Suppressor macrophage treated with lipopolysaccharide for 1 hour (primary cell): ENCODE measurements around the gene RNPS1.

Source experiments
- DNase-seq, 3 donors: peaks; one replicate each; pipeline ENCODE4 v3.0.0-alpha.2; 2020 to 2022

The RNPS1 gene

GRCh38 chr16:2210386-2211365 is 57.2 kb downstream of the RNPS1 start, which contains the start of gene BRICD5:
BRICD5 (minus strand) TSS chr16:2210863; CDS start chr16:2210833, 30 bp downstream.
- no peak for DNase-seq

- DNase-seq: no peak
Measured at GRCh38 chr16:2210009-2210332, 58.0 kb downstream of the RNPS1 start.

DNA sequence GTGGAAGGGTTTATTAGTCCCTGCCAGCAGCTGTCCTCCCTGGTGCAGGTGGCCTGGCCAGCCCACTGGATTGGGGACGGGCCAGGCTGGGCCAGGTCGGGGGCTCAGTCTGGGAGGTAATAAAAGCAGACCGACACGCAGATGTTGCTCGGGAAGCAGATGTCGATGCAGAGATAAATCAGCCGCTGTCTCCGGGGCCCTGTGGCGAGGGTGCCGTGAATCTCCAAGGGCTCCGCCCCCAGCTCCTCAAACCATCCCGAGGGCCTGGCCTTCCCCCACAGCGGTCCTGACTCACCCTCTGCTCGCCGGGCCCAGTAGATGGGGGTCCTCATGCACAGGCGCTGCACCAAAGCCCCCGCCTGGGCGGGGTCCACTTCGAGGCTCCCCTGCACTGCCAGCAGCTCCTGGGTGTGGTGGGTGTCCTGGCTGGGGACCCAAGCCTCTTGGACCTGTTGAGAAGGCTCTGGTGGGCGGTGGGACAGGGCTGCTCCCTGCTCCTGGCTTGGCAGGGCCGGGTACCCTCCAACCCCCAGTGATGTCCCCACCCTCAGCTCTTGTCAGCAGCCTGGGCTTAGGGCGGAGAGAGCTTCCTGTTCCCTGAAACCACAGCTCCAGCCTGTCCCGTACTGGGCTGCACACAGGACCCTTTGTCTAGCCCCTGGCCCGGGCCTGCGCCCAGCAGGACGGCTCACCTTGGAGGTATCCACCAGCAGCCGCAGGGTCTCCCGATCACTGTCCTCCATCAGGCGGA is 58.5 kb downstream of the RNPS1 start:
- DNase-seq: no peak

GRCh38 chr16:2208772-2209171 is 59.2 kb downstream of the RNPS1 start:
- no peak for DNase-seq

- no peak for DNase-seq
Measured at GRCh38 chr16:2208308-2208707, 59.6 kb downstream of the RNPS1 start.

DNA sequence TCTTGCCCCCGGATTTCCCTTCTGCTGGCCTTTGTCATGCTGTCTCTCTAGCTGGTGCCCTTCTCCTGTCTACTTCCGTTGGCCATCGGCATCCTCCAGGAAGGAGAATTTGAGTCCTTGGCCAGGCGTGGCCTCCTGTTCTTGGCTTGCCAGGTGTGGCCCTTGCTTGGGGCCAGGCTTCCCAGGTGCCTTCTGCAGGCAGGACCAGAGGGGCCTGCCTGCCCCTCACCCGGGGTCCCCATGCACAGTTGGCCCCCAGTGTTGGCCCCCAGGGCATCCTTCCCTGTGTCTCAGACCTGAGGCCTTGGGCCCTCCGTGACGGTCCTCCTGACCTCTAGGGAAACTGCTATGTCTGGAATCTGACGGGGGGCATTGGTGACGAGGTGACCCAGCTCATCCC is 60.1 kb downstream of the RNPS1 start:
- no peak for DNase-seq

DNA sequence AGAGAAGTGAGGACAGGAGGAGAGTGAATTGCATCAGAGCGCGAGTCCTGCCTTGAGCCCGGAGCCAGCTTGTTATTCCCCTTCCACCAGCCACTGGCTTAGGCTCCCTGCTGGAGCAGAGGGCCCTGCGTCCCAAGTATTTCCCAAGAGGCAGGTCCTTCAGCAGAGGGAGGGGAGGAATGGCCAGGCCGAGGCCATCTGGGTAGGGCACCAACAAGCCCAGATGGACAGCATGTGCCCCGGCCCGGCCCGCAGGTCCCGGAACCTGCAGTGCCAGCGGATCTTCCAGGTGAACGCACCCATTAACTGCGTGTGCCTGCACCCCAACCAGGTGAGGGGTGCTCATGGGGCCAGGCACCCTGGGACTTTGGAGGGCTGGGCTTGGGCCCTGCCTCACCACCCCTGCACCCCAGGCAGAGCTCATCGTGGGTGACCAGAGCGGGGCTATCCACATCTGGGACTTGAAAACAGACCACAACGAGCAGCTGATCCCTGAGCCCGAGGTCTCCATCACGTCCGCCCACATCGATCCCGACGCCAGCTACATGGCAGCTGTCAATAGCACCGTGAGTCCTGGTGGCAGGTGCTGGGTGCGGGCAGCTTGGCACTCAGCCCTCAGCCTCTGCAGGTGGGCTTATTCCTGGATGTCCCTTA is 61.0 kb downstream of the RNPS1 start:
- DNase-seq: peak; percentile 33 to 50 (median 38)

DNA sequence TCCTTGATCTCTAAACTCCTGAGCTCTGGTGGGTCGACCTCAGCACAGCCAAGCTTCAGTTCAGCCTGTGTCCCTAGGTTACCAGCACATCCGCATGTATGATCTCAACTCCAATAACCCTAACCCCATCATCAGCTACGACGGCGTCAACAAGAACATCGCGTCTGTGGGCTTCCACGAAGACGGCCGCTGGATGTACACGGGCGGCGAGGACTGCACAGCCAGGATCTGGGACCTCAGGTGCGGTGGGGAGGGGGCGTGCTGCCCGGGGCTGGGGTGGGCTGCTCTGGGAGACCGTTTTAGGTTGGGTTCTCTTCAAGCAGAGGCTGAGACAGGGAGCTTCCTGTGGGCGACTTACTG is 61.5 kb downstream of the RNPS1 start:
- no peak for DNase-seq

DNA sequence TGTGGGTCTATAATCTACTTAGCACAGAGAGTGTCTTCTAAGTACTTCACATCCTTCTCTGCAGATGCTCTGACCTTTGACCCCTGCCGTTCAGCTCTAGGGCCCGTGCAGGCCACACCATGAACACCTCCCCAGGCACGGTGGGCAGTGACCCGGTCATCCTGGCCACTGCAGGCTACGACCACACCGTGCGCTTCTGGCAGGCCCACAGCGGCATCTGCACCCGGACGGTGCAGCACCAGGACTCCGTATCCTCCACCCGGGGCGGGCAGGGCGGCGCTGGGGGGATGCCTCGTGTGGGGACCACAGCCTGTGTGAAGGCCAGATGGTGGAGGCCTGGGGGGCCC is 62.0 kb downstream of the RNPS1 start:
- peak in 1 of 3 donors; percentile 16 for DNase-seq

DNA sequence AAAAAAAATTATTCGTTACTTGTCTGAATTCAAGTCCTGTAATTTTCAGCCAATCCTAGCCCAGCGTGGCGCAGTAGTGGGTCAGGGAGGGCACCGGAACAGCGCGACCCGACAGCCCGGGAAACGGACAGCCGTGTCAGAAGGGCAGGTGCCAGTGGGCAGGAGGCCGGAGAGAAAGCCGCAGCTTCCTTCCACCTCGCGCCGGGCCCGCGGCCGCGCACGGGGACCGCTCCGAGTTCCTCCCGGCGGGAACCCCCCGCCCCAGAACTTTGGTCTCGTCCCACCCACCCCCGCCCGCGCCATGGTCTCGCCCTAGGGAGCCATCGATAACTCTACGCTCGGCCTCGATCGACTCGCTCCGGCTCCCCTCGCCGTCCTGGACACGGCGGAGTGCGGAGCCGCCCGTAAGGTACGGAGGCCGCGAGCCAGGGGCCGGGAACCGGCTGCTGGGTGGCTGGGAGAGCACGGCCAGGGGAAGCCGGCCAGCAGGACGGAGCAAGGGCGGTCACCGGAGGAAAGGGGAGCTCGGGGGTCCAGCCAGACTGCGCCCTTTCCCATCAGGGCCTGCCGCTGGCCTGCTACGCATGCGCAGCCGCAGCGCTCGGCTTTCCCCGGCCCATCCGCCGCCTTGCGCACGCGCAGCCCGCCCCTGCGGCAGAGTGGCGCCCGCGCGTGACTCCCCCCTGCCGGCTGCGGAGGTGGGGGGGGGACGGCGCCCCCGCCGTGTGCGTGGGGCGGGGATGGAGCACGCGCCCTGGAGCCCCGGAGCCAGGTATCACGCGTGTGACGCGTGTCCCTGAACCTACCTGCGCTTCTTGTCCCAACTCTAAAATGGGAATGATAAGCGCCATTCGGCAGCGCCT is 62.6 kb downstream of the RNPS1 start, which contains the start of gene MLST8:
TSS of gene MLST8 (plus strand) at position 351 of the 863 bp plus-strand sequence. CDS start 632 bp downstream, outside the sequence.
- DNase-seq: peak; percentile 88 to 95 (median 93)

- DNase-seq: peak in 1 of 3 donors; percentile 25
Measured at GRCh38 chr16:2204416-2205103, 63.4 kb downstream of the RNPS1 start.
